Neuronal stem cell (in vitro differentiated cells): ENCODE measurements around the gene USP50.
"Not testable (repeated sequence)": the region's sequence is repeated elsewhere in the genome, so short reads cannot be mapped to it uniquely, and the experiment has no call there.

Experiments used
- DNase-seq: peaks from one replicate; pipeline ENCODE4 v3.0.0-alpha.2; 2013; ENCODE audit warnings: low spot score
- H2AFZ ChIP-seq: one replicate; pipeline ENCODE4 v1.6.1; 2013; ENCODE audit warnings: mild to moderate bottlenecking, low read length, inconsistent platforms
- H2AK5ac ChIP-seq: 2 replicates; pipeline ENCODE4 v1.6.1; 2013; ENCODE audit warnings: low read depth, mild to moderate bottlenecking, inconsistent platforms, low read length, moderate library complexity, mixed read lengths
- H2BK120ac ChIP-seq: 2 replicates; pipeline ENCODE4 v1.6.1; 2013; ENCODE audit warnings: low read depth, mild to moderate bottlenecking, inconsistent platforms, low read length, moderate library complexity, mixed read lengths
- H2BK12ac ChIP-seq: one replicate; pipeline ENCODE4 v1.6.1; 2013; ENCODE audit warnings: low read length, inconsistent platforms
- H2BK15ac ChIP-seq: 2 replicates; pipeline ENCODE4 v1.6.1; 2013; ENCODE audit warnings: mild to moderate bottlenecking, low read length, inconsistent platforms, mixed read lengths
- H2BK5ac ChIP-seq: one replicate; pipeline ENCODE4 v1.6.1; 2013; ENCODE audit warnings: inconsistent platforms, mild to moderate bottlenecking, low read length, moderate library complexity
- H3K14ac ChIP-seq: one replicate; pipeline ENCODE4 v1.6.1; 2013; ENCODE audit warnings: low read length, inconsistent platforms
- H3K18ac ChIP-seq: 2 replicates; pipeline ENCODE4 v1.6.1; 2013; ENCODE audit warnings: low read length, inconsistent platforms
- H3K23ac ChIP-seq: 2 replicates; pipeline ENCODE4 v1.6.1; 2013; ENCODE audit warnings: low read depth, mild to moderate bottlenecking, mixed read lengths, low read length, inconsistent platforms; ENCODE audit not compliant: poor library complexity
- H3K27ac ChIP-seq: replicated peaks from 3 replicates; pipeline ENCODE4 v1.5.1; 2013; ENCODE audit warnings: low read length, inconsistent platforms
- H3K27me3 ChIP-seq, 3 experiments: 2 replicates each; pipeline ENCODE4 v1.6.1; 2013; ENCODE audit warnings: low read length in 3 of 3, mild to moderate bottlenecking in 2 of 3, inconsistent platforms in 1 of 3, low read depth in 1 of 3, mixed read lengths in 1 of 3, moderate library complexity in 1 of 3; ENCODE audit not compliant: control insufficient read depth in 3 of 3, insufficient read depth in 3 of 3
- H3K36me3 ChIP-seq, 2 donors: replicated peaks in 1 of 2; 2 replicates each; pipeline ENCODE4 v1.6.1; 2013; ENCODE audit warnings: low read length in 2 of 2; ENCODE audit not compliant: control insufficient read depth in 2 of 2, insufficient read depth in 2 of 2
- H3K4ac ChIP-seq: 2 replicates; pipeline ENCODE4 v1.6.1; 2013; ENCODE audit warnings: inconsistent platforms, mild to moderate bottlenecking, low read length, moderate library complexity
- H3K4me1 ChIP-seq, 2 donors: 1 replicate in 1 of 2; 2 replicates in 1 of 2; pipeline ENCODE4 v1.6.1; 2013; ENCODE audit warnings: low read length in 2 of 2, low read depth in 1 of 2; ENCODE audit not compliant: control insufficient read depth in 2 of 2, insufficient read depth in 1 of 2
- H3K4me2 ChIP-seq: one replicate; pipeline ENCODE4 v1.6.1; 2013; ENCODE audit warnings: mild to moderate bottlenecking, low read length, inconsistent platforms; ENCODE audit not compliant: insufficient read depth, poor library complexity, severe bottlenecking
- H3K4me3 ChIP-seq, 2 donors: 2 replicates each; pipeline ENCODE4 v1.5.1; 2013; ENCODE audit warnings: low read length in 2 of 2, mild to moderate bottlenecking in 2 of 2, inconsistent platforms in 1 of 2, moderate library complexity in 1 of 2
- H3K79me1 ChIP-seq: one replicate; pipeline ENCODE4 v1.6.1; 2013; ENCODE audit warnings: low read depth, mild to moderate bottlenecking, inconsistent platforms, low read length, moderate library complexity
- H3K9ac ChIP-seq: one replicate; pipeline ENCODE4 v1.6.1; 2013; ENCODE audit warnings: mild to moderate bottlenecking, low read depth, low read length, inconsistent platforms; ENCODE audit not compliant: poor library complexity
- H3K9me3 ChIP-seq, 2 donors: replicated peaks in 1 of 2; 2 replicates each; pipeline versions ENCODE3 to v1.6.1; 2013; ENCODE audit warnings: low read length in 2 of 2, mild to moderate bottlenecking in 2 of 2, inconsistent platforms in 1 of 2, low read depth in 1 of 2, mixed read lengths in 1 of 2, moderate library complexity in 1 of 2; ENCODE audit not compliant: control insufficient read depth in 2 of 2, insufficient read depth in 1 of 2
- H4K8ac ChIP-seq: one replicate; pipeline ENCODE4 v1.6.1; 2013; ENCODE audit warnings: low read depth, mild to moderate bottlenecking, inconsistent platforms, low read length, moderate library complexity
- H4K91ac ChIP-seq: one replicate; pipeline ENCODE4 v1.6.1; 2013; ENCODE audit warnings: low read length, low read depth, mild to moderate bottlenecking, inconsistent platforms; ENCODE audit not compliant: poor library complexity
- WGBS, 2 donors: extraction: QIAGEN DNeasy Blood & Tissue Kit; methylation state at CpG; one replicate each; pipeline ENCODE4 v1.1.7; 2013; ENCODE audit warnings: missing lambda C conversion rate in 2 of 2, mixed read lengths in 1 of 2; ENCODE audit not compliant: insufficient read length in 2 of 2, insufficient replicate concordance in 1 of 2; ENCODE audit errors: extremely low coverage in 2 of 2; 5-methylcytosine and 5-hydroxymethylcytosine counted together

Gene USP50

GRCh38 chr15:50501815-50502214, 44.7 kb downstream of the USP50 start:
- no peak overlapping the region for H3K18ac ChIP-seq
- peaks cover 8 to 66% of the 10 kb centered on the region in 2 donors for H3K36me3 ChIP-seq
- H3K27me3 ChIP-seq, result no peaks in the 10 kb centered on the region
- no peaks in the 10 kb centered on the region for H3K9me3 ChIP-seq
- H3K4ac ChIP-seq, result no peak overlapping the region
- no peak overlapping the region for H2AFZ ChIP-seq
- no peak overlapping the region for H4K91ac ChIP-seq
- no peak overlapping the region for H3K27ac ChIP-seq
- no peak overlapping the region for H4K8ac ChIP-seq
- H3K9ac ChIP-seq, result no peak overlapping the region
- no peak for DNase-seq
- WGBS, 2 donors, result 100% methylated on average over 1 of the region's 4 CpGs; no CpG with 5 or more reads in 1 of the 2 donors
- peaks cover 3 to 4% of the 10 kb centered on the region in 2 donors for H3K4me1 ChIP-seq
- no peaks in the 10 kb centered on the region for H3K79me1 ChIP-seq
- no peak overlapping the region for H2BK12ac ChIP-seq
- H2BK5ac ChIP-seq, result no peak overlapping the region
- H2BK120ac ChIP-seq, result no peak overlapping the region
- H3K4me2 ChIP-seq, result no peak overlapping the region
- H2AK5ac ChIP-seq, result no peak overlapping the region
- H2BK15ac ChIP-seq, result no peak overlapping the region
- no peak overlapping the region for H3K14ac ChIP-seq
- H3K4me3 ChIP-seq, result no peak overlapping the region
- H3K23ac ChIP-seq, result no peak overlapping the region

- Histone ChIP-seq H3K18ac (no peak overlapping the region), H3K36me3 (peaks cover 9 to 81% of the 10 kb centered on the region in 2 donors), H3K9me3 (no peaks in the 10 kb centered on the region), H3K27ac (no peak overlapping the region), H3K23ac (no peak overlapping the region), H2AK5ac (no peak overlapping the region), H2BK120ac (no peak overlapping the region), H3K9ac (no peak overlapping the region), H3K4me3 (no peak overlapping the region), H3K4me2 (no peak overlapping the region), H2BK12ac (no peak overlapping the region), H3K4ac (no peak overlapping the region), H3K27me3 (no peaks in the 10 kb centered on the region), H2AFZ (no peak overlapping the region), H3K4me1 (no peaks in the 10 kb centered on the region), H3K79me1 (no peaks in the 10 kb centered on the region), H4K91ac (no peak overlapping the region), H2BK5ac (no peak overlapping the region), H4K8ac (no peak overlapping the region), H3K14ac (no peak overlapping the region), H2BK15ac (no peak overlapping the region)
- DNase-seq, result no peak
- WGBS, 2 donors, result no CpG with 5 or more reads among the region's 3 CpGs
Measured at GRCh38 chr15:50500352-50500751, 46.1 kb downstream of the USP50 start.

GRCh38 chr15:50496692-50497091, 49.8 kb downstream of the USP50 start:
- Histone ChIP-seq H3K4ac (no peak overlapping the region), H3K27ac (no peak overlapping the region), H2AFZ (no peak overlapping the region), H4K91ac (no peak overlapping the region), H2BK120ac (no peak overlapping the region), H3K18ac (no peak overlapping the region), H3K14ac (no peak overlapping the region), H3K4me3 (no peak overlapping the region), H2AK5ac (no peak overlapping the region), H3K79me1 (no peaks in the 10 kb centered on the region), H2BK15ac (no peak overlapping the region), H2BK5ac (no peak overlapping the region), H3K4me1 (no peaks in the 10 kb centered on the region), H3K23ac (no peak overlapping the region), H2BK12ac (no peak overlapping the region), H3K9me3 (no peaks in the 10 kb centered on the region), H3K4me2 (no peak overlapping the region), H3K36me3 (peaks cover 20 to 100% of the 10 kb centered on the region in 2 donors), H3K27me3 (no peaks in the 10 kb centered on the region), H3K9ac (no peak overlapping the region), H4K8ac (no peak overlapping the region)
- WGBS, 2 donors, result no CpG with 5 or more reads among the region's 2 CpGs
- no peak for DNase-seq

DNA sequence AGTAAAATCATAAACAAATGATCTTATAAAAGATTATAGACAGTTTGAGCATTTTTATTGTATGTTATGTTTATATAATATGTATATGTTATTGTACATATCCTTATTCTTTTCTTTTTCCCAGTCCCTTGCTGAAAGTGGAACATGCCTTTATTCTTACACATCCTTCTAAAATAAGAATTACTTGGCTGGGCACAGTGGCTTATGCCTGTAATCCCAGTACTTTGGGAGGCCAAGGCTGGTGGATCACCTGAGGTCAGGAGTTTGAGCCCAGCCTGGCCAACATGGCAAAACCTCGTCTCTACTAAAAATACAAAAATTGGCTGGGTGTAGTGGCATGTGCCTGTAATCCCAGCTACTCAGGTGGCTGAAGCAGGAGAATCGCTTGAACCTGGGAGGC, 51.9 kb downstream of the USP50 start:
- not testable (repeated sequence) for H3K4me3 ChIP-seq, H2BK12ac ChIP-seq, H3K4ac ChIP-seq, H2AK5ac ChIP-seq, H3K23ac ChIP-seq, H3K9ac ChIP-seq, H2BK5ac ChIP-seq, H3K4me2 ChIP-seq, H2BK15ac ChIP-seq, H2BK120ac ChIP-seq, H3K4me1 ChIP-seq, H4K8ac ChIP-seq, H3K79me1 ChIP-seq, H3K27me3 ChIP-seq, H3K18ac ChIP-seq, DNase-seq, H3K27ac ChIP-seq, H3K14ac ChIP-seq, H4K91ac ChIP-seq, H3K9me3 ChIP-seq, H2AFZ ChIP-seq
- no CpG with 5 or more reads among the region's 2 CpGs for WGBS, 2 donors
- peaks cover 20 to 100% of the 10 kb centered on the region in 2 donors for H3K36me3 ChIP-seq
